HG02610 (cell line): ENCODE measurements around the gene HNRNPA2B1.
"Not testable (repeated sequence)": the region's sequence is repeated elsewhere in the genome, so short reads cannot be mapped to it uniquely, and the experiment has no call there.

Experiments
- ATAC-seq: cut with Tn5 transposase; IDR thresholded peaks from one replicate; pipeline ENCODE4 v1.9.1; 2021; ENCODE audit warnings: mild to moderate bottlenecking, moderate library complexity; ENCODE audit not compliant: unreplicated experiment

Gene HNRNPA2B1

GRCh38 chr7:26147646-26148306 is 52.8 kb downstream of the HNRNPA2B1 start:
- not testable (repeated sequence) for ATAC-seq

DNA sequence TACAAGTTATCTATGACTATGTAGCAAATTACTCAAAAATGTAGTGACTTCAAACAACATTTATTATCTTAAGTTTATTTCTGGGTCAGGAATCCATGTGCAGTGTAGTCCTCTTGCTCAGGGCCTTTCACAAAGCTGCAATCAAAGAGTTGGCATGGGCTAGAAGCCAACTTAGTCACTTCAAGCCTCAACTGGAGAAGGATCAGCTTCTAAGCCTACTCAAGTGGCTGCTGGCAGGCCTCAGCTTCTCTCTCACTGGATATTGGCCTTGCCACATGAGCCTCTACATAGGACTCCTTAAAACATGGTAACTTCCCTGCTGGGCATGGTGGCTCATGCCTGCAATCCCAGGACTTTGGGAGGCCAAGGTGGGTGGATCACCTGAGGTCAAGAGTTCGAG is 53.5 kb downstream of the HNRNPA2B1 start:
- no peak for ATAC-seq

DNA sequence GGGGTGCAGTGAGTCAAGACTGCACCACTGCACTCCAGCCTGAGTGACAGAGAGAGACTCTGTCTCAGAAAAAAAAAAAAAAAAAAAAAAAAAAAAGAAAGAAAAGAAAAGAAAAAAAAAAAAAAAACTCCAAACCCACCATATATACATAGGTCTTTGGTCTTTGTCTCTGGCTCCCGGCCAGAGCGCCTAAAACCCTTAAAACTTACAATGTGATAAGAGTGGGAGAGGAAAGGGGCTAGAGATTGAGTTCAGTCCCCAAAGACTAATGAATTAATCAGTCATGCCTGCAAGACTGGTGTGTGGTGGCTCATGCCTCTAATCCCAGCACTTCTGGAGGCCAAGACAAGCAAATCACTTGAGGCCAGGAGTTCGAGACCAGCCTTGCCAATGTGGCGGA is 55.3 kb downstream of the HNRNPA2B1 start:
- no peak for ATAC-seq

- ATAC-seq = no peak
Measured at GRCh38 chr7:26144184-26145080, 56.1 kb downstream of the HNRNPA2B1 start.

- ATAC-seq = no peak
Measured at GRCh38 chr7:26143298-26144048, 57.1 kb downstream of the HNRNPA2B1 start.

DNA sequence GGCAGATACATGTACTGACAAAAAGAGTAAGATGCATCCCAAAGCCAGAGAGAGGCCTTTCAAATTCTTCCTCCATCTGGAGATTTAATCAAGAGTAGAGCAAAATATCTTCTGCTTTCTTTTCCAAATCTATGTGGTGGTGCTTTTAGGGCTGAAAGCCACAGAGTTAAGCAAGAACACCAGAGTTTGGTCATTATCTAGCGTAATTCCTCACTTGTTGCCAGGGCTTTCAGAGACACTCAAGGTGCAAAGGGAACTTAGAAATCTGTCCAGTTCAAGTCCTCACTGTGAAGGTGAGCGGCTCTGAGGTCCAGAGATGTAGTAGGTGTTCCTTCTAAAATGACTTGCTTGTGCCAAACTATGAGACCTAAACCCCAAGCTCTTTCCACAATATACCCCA is 59.5 kb downstream of the HNRNPA2B1 start:
- no peak for ATAC-seq

GRCh38 chr7:26140380-26140779 is 60.2 kb downstream of the HNRNPA2B1 start:
- ATAC-seq = no peak
